Subcutaneous abdominal adipose tissue (tissue), 5 donors: ENCODE data around the gene SLC38A4.

Experiments
- H3K27ac ChIP-seq: one replicate; pipeline ENCODE4 v1.7.0; 2013; ENCODE audit warnings: low read depth, mild to moderate bottlenecking, inconsistent platforms, low read length, moderate library complexity
- H3K27me3 ChIP-seq, 5 donors: one replicate each; pipeline ENCODE4 v1.7.0; 2013; ENCODE audit warnings: low read length in 5 of 5, inconsistent platforms in 1 of 5; ENCODE audit not compliant: control insufficient read depth in 5 of 5, insufficient read depth in 4 of 5
- H3K36me3 ChIP-seq, 5 donors: one replicate each; pipeline ENCODE4 v1.7.0; 2013; ENCODE audit warnings: low read length in 5 of 5; ENCODE audit not compliant: control insufficient read depth in 5 of 5, insufficient read depth in 5 of 5
- H3K4me1 ChIP-seq, 5 donors: one replicate each; pipeline ENCODE4 v1.7.0; 2013; ENCODE audit warnings: low read length in 5 of 5, mild to moderate bottlenecking in 3 of 5, moderate library complexity in 1 of 5; ENCODE audit not compliant: control insufficient read depth in 5 of 5, insufficient read depth in 5 of 5
- H3K4me3 ChIP-seq, 5 donors: one replicate each; pipeline ENCODE4 v1.7.0; 2013; ENCODE audit warnings: low read length in 5 of 5, low read depth in 1 of 5
- H3K9ac ChIP-seq, 5 donors: one replicate each; pipeline ENCODE4 v1.7.0; 2013; ENCODE audit warnings: low read length in 5 of 5, mild to moderate bottlenecking in 4 of 5, moderate library complexity in 3 of 5
- H3K9me3 ChIP-seq, 5 donors: one replicate each; pipeline ENCODE4 v1.7.0; 2013; ENCODE audit warnings: low read length in 5 of 5; ENCODE audit not compliant: control insufficient read depth in 5 of 5
- donor health status: healthy.
- donor health status: healthy.
- donor health status: healthy.
- donor health status: healthy.
- donor health status: healthy.

Gene SLC38A4

GRCh38 chr12:46798648-46799047, 27.1 kb downstream of the SLC38A4 start:
- H3K4me3 ChIP-seq: no peak overlapping the region

GRCh38 chr12:46798056-46798455, 27.7 kb downstream of the SLC38A4 start:
- H3K36me3 ChIP-seq: no peaks in the 10 kb centered on the region
- no peak overlapping the region for H3K9ac ChIP-seq
- H3K9me3 ChIP-seq: peaks cover 0 to 10% (median 3%) of the 10 kb centered on the region in 5 donors
- H3K27me3 ChIP-seq: no peaks in the 10 kb centered on the region
- H3K4me3 ChIP-seq: no peak overlapping the region
- H3K27ac ChIP-seq: no peak overlapping the region
- peaks cover 0 to 4% (median 0%) of the 10 kb centered on the region in 5 donors for H3K4me1 ChIP-seq

More at GRCh38 chr12:46798648-46799047, 27.1 kb downstream of the SLC38A4 start:
- no peaks in the 10 kb centered on the region for H3K27me3 ChIP-seq
- H3K4me1 ChIP-seq: peaks cover 0 to 4% (median 0%) of the 10 kb centered on the region in 5 donors
- H3K27ac ChIP-seq: no peak overlapping the region
- H3K36me3 ChIP-seq: no peaks in the 10 kb centered on the region
- peaks cover 0 to 10% (median 2%) of the 10 kb centered on the region in 5 donors for H3K9me3 ChIP-seq
- H3K9ac ChIP-seq: no peak overlapping the region

GRCh38 chr12:46795988-46796387, 29.8 kb downstream of the SLC38A4 start:
- Histone ChIP-seq H3K27me3 (no peaks in the 10 kb centered on the region), H3K9me3 (peaks cover 0 to 10% (median 3%) of the 10 kb centered on the region in 5 donors), H3K36me3 (no peaks in the 10 kb centered on the region), H3K4me3 (no peak overlapping the region), H3K9ac (no peak overlapping the region), H3K27ac (no peak overlapping the region), H3K4me1 (peaks cover 0 to 4% (median 0%) of the 10 kb centered on the region in 5 donors)

- H3K4me1 ChIP-seq: peaks cover 0 to 4% (median 0%) of the 10 kb centered on the region in 5 donors
- H3K9ac ChIP-seq: no peak overlapping the region
- H3K27ac ChIP-seq: no peak overlapping the region
- H3K9me3 ChIP-seq: peaks cover 0 to 10% (median 3%) of the 10 kb centered on the region in 5 donors
- H3K36me3 ChIP-seq: no peaks in the 10 kb centered on the region
- H3K27me3 ChIP-seq: no peaks in the 10 kb centered on the region
- no peak overlapping the region for H3K4me3 ChIP-seq
These were observed 31.1 kb downstream of the SLC38A4 start for GRCh38 chr12:46794593-46795190.

GRCh38 chr12:46792925-46793324, 32.9 kb downstream of the SLC38A4 start:
- Histone ChIP-seq H3K27me3 (no peaks in the 10 kb centered on the region), H3K9me3 (peaks cover 0 to 10% (median 3%) of the 10 kb centered on the region in 5 donors), H3K9ac (no peak overlapping the region), H3K4me3 (no peak overlapping the region), H3K36me3 (no peaks in the 10 kb centered on the region), H3K27ac (no peak overlapping the region), H3K4me1 (no peaks in the 10 kb centered on the region)

GRCh38 chr12:46790066-46790465, 35.7 kb downstream of the SLC38A4 start:
- no peak overlapping the region for H3K9ac ChIP-seq
- H3K4me1 ChIP-seq: no peaks in the 10 kb centered on the region
- no peak overlapping the region for H3K4me3 ChIP-seq
- no peaks in the 10 kb centered on the region for H3K27me3 ChIP-seq
- no peaks in the 10 kb centered on the region for H3K36me3 ChIP-seq
- H3K9me3 ChIP-seq: peaks cover 0 to 6% (median 0%) of the 10 kb centered on the region in 5 donors
- no peak overlapping the region for H3K27ac ChIP-seq

GRCh38 chr12:46788072-46788887, 37.5 kb downstream of the SLC38A4 start:
- no peaks in the 10 kb centered on the region for H3K9me3 ChIP-seq
- H3K4me3 ChIP-seq: no peak overlapping the region
- peaks cover 0 to 3% (median 0%) of the 10 kb centered on the region in 5 donors for H3K4me1 ChIP-seq
- no peak overlapping the region for H3K9ac ChIP-seq
- H3K27ac ChIP-seq: no peak overlapping the region
- no peaks in the 10 kb centered on the region for H3K36me3 ChIP-seq
- H3K27me3 ChIP-seq: no peaks in the 10 kb centered on the region

GRCh38 chr12:46787496-46788055, 38.2 kb downstream of the SLC38A4 start:
- Histone ChIP-seq H3K9ac (no peak overlapping the region), H3K4me1 (peaks cover 0 to 3% (median 0%) of the 10 kb centered on the region in 5 donors), H3K9me3 (no peaks in the 10 kb centered on the region), H3K27me3 (no peaks in the 10 kb centered on the region), H3K4me3 (no peak overlapping the region), H3K36me3 (no peaks in the 10 kb centered on the region), H3K27ac (no peak overlapping the region)

- Histone ChIP-seq H3K9ac (no peak overlapping the region), H3K4me1 (peaks cover 0 to 3% (median 0%) of the 10 kb centered on the region in 5 donors), H3K27me3 (no peaks in the 10 kb centered on the region), H3K9me3 (no peaks in the 10 kb centered on the region), H3K36me3 (no peaks in the 10 kb centered on the region), H3K4me3 (no peak overlapping the region), H3K27ac (no peak overlapping the region)
These were observed 39.0 kb downstream of the SLC38A4 start for GRCh38 chr12:46786774-46787173.

GRCh38 chr12:46785382-46785781, 40.4 kb downstream of the SLC38A4 start:
- peaks cover 0 to 3% (median 0%) of the 10 kb centered on the region in 5 donors for H3K4me1 ChIP-seq
- H3K27ac ChIP-seq: no peak overlapping the region
- H3K9me3 ChIP-seq: no peaks in the 10 kb centered on the region

More at GRCh38 chr12:46785382-46785781, 40.4 kb downstream of the SLC38A4 start:
- no peak overlapping the region for H3K9ac ChIP-seq
- H3K4me3 ChIP-seq: no peak overlapping the region
- no peaks in the 10 kb centered on the region for H3K27me3 ChIP-seq
- H3K36me3 ChIP-seq: no peaks in the 10 kb centered on the region
